Keratinocyte (primary cell): Measurements from ENCODE around the gene SMARCC2. TPM values are rescaled to one million over a fixed set of nuclear protein-coding genes. Genes with fewer than 3 reads are reported as not detected.

Experiments used
- DNase-seq: peaks from one replicate; pipeline ENCODE4 v3.0.0-alpha.2; 2011; ENCODE audit warnings: low read depth, missing footprints, low spot score
- FAIRE-seq: peaks from 2 replicates; lab custom pipeline; 2011; peaks lifted over from hg19 to GRCh38; lab: Jason Lieb, UNC
- H2AFZ ChIP-seq: 2 replicates; pipeline ENCODE4 v1.6.0; 2012; ENCODE audit warnings: low read length, control low read depth, inconsistent platforms; ENCODE audit not compliant: control insufficient read depth
- H3K27ac ChIP-seq: 2 replicates; pipeline ENCODE4 v1.5.1; 2011; ENCODE audit warnings: low read length; ENCODE audit not compliant: control insufficient read depth, insufficient read depth
- H3K27me3 ChIP-seq: 3 replicates; pipeline ENCODE4 v1.6.0; 2011; ENCODE audit warnings: low read length; ENCODE audit not compliant: control insufficient read depth, insufficient read depth; ENCODE audit errors: extremely low read depth
- H3K36me3 ChIP-seq, 2 experiments: 2 replicates in 1 of 2; 3 replicates in 1 of 2; pipeline ENCODE4 v1.5.1; 2011; ENCODE audit warnings: low read length in 2 of 2, mild to moderate bottlenecking in 1 of 2; ENCODE audit not compliant: control insufficient read depth in 2 of 2, insufficient read depth in 2 of 2; ENCODE audit errors: extremely low read depth in 1 of 2
- H3K4me1 ChIP-seq: 3 replicates; pipeline ENCODE4 v1.5.1; 2011; ENCODE audit warnings: low read length; ENCODE audit not compliant: control insufficient read depth, insufficient read depth; ENCODE audit errors: extremely low read depth
- H3K4me2 ChIP-seq: 3 replicates; pipeline ENCODE4 v1.6.0; 2011; ENCODE audit warnings: low read depth, low read length; ENCODE audit not compliant: control insufficient read depth, insufficient read depth; ENCODE audit errors: extremely low read depth
- H3K4me3 ChIP-seq, 3 experiments: fragments of 200-600 bp in 1 of 3; sonication (generic) in 1 of 3; 2 replicates in 2 of 3; 3 replicates in 1 of 3; pipeline ENCODE4 v1.5.1; 2011 to 2016; ENCODE audit warnings: low read length in 3 of 3, mild to moderate bottlenecking in 3 of 3, control low read depth in 2 of 3, inconsistent platforms in 1 of 3, low read depth in 1 of 3, mixed read lengths in 1 of 3, mixed run types in 1 of 3, moderate library complexity in 1 of 3; ENCODE audit not compliant: control insufficient read depth in 2 of 3, insufficient read depth in 2 of 3; ENCODE audit errors: extremely low read depth in 1 of 3
- H3K79me2 ChIP-seq: 2 replicates; pipeline ENCODE4 v1.6.0; 2012; ENCODE audit warnings: low read length; ENCODE audit not compliant: control insufficient read depth, insufficient read depth
- H3K9ac ChIP-seq: 3 replicates; pipeline ENCODE4 v1.6.0; 2011; ENCODE audit warnings: low read length; ENCODE audit not compliant: control insufficient read depth, insufficient read depth; ENCODE audit errors: extremely low read depth
- H3K9me1 ChIP-seq: 3 replicates; pipeline ENCODE4 v1.6.0; 2011; ENCODE audit warnings: low read length; ENCODE audit not compliant: control insufficient read depth, insufficient read depth; ENCODE audit errors: extremely low read depth
- H3K9me3 ChIP-seq: 2 replicates; pipeline ENCODE4 v1.5.1; 2012; ENCODE audit warnings: low read depth, low read length; ENCODE audit not compliant: control insufficient read depth
- H4K20me1 ChIP-seq: 3 replicates; pipeline ENCODE4 v1.6.0; 2011; ENCODE audit warnings: low read length; ENCODE audit not compliant: control insufficient read depth, insufficient read depth; ENCODE audit errors: extremely low read depth
- EZH2 ChIP-seq: IDR thresholded peaks from one replicate; pipeline ENCODE4 v1.6.1; 2012; ENCODE audit warnings: inconsistent platforms, mild to moderate bottlenecking, low read length, moderate library complexity
- dilution Hi-C: fragments of 300-500 bp; cut with MboI; formaldehyde crosslinking; loops from one replicate; pipeline ENCODE4 v1.7.0; 2020; ENCODE audit warnings: low sequenced_read_pairs; ENCODE audit not compliant: extremely low pct_ligation_motif_present
- polyA plus RNA-seq, 5 experiments: library from polyadenylated mRNA; depleted of rRNA in 3 of 5; stranded (reverse) in 3 of 5; stranded (forward) in 1 of 5; unstranded in 1 of 5; fragments of >200 nt; gene quantifications; 1 replicate in 1 of 5; 2 replicates in 3 of 5; 3 replicates in 1 of 5; pipeline versions ENCODE4 v1.2.1 to v1.2.3, GENCODE V29; 2011 to 2012; ENCODE audit warnings: missing spikeins in 2 of 5, low read depth in 1 of 5, low replicate concordance in 1 of 5
- TF ChIP-seq, protein P1 (sequence below), 3 experiments: IDR thresholded peaks in 1 of 3; conservative IDR thresholded peaks in 1 of 3; optimal IDR thresholded peaks in 1 of 3; 2 replicates in 2 of 3; 3 replicates in 1 of 3; pipeline versions ENCODE3 to v1.5.1; 2011; ENCODE audit warnings: low read length in 3 of 3, mild to moderate bottlenecking in 3 of 3, moderate library complexity in 2 of 3, control low read depth in 1 of 3, inconsistent platforms in 1 of 3; ENCODE audit not compliant: insufficient read depth in 2 of 3; ENCODE audit errors: extremely low read depth in 1 of 3

The SMARCC2 gene
- polyA plus RNA-seq, 1 donor (not counting 4 experiments of a cell fraction or from before 2014, with no cell fraction given), result 32.5 TPM

GRCh38 chr12:56165369-56165768 lies 23.9 kb downstream of the SMARCC2 start:
- peaks cover 15% of the 10 kb centered on the region for H4K20me1 ChIP-seq
- no peak for FAIRE-seq
- H3K4me1 ChIP-seq, result peaks cover 12% of the 10 kb centered on the region
- H3K4me2 ChIP-seq, result no peak overlapping the region
- H3K9me1 ChIP-seq, result no peaks in the 10 kb centered on the region
- peaks cover 6% of the 10 kb centered on the region for H3K79me2 ChIP-seq
- peaks cover 35 to 36% of the 10 kb centered on the region in 2 experiments for H3K36me3 ChIP-seq
- DNase-seq, result no peak
- no peak overlapping the region for H3K9ac ChIP-seq
- dilution Hi-C loops, result no loop called here
- no peak overlapping the region for H2AFZ ChIP-seq
- no peaks in the 10 kb centered on the region for H3K27me3 ChIP-seq
- TF ChIP-seq, protein P1, sequence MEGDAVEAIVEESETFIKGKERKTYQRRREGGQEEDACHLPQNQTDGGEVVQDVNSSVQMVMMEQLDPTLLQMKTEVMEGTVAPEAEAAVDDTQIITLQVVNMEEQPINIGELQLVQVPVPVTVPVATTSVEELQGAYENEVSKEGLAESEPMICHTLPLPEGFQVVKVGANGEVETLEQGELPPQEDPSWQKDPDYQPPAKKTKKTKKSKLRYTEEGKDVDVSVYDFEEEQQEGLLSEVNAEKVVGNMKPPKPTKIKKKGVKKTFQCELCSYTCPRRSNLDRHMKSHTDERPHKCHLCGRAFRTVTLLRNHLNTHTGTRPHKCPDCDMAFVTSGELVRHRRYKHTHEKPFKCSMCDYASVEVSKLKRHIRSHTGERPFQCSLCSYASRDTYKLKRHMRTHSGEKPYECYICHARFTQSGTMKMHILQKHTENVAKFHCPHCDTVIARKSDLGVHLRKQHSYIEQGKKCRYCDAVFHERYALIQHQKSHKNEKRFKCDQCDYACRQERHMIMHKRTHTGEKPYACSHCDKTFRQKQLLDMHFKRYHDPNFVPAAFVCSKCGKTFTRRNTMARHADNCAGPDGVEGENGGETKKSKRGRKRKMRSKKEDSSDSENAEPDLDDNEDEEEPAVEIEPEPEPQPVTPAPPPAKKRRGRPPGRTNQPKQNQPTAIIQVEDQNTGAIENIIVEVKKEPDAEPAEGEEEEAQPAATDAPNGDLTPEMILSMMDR (optimal IDR thresholded peaks at IDR 0.05 in 1 of 3, IDR thresholded peaks at IDR 0.05 in 1 of 3, conservative IDR thresholded peaks at IDR 0.05 in 1 of 3; ENCODE audit: extremely low read depth in 1 of 3, insufficient read depth in 2 of 3, low read length in 3 of 3), result no peak
- no peak for TF ChIP-seq EZH2
- no peaks in the 10 kb centered on the region for H3K9me3 ChIP-seq
- no peak overlapping the region for H3K27ac ChIP-seq
- H3K4me3 ChIP-seq, result no peak overlapping the region

- H3K9me1 ChIP-seq, result no peaks in the 10 kb centered on the region
- H3K27ac ChIP-seq, result no peak overlapping the region
- no peaks in the 10 kb centered on the region for H3K27me3 ChIP-seq
- H4K20me1 ChIP-seq, result peaks cover 21% of the 10 kb centered on the region
- no peak overlapping the region for H3K4me2 ChIP-seq
- no peak overlapping the region for H2AFZ ChIP-seq
- no peak overlapping the region for H3K4me3 ChIP-seq
- DNase-seq (no peak), FAIRE-seq (no peak)
- H3K79me2 ChIP-seq, result peaks cover 16% of the 10 kb centered on the region
- peaks cover 22% of the 10 kb centered on the region for H3K4me1 ChIP-seq
- no peaks in the 10 kb centered on the region for H3K9me3 ChIP-seq
- TF ChIP-seq, protein P1 (optimal IDR thresholded peaks at IDR 0.05 in 1 of 3, IDR thresholded peaks at IDR 0.05 in 1 of 3, conservative IDR thresholded peaks at IDR 0.05 in 1 of 3; ENCODE audit: extremely low read depth in 1 of 3, insufficient read depth in 2 of 3, low read length in 3 of 3), result no peak
- no peak overlapping the region for H3K9ac ChIP-seq
- dilution Hi-C loops, result no loop called here
- H3K36me3 ChIP-seq, result peaks cover 39 to 40% of the 10 kb centered on the region in 2 experiments
These were observed 24.9 kb downstream of the SMARCC2 start for GRCh38 chr12:56164345-56164729.
